WTC11 (cell line): Measurements from ENCODE around the gene CFAP91. TPM values are rescaled to one million over a fixed set of nuclear protein-coding genes. Genes with fewer than 3 reads are reported as not detected.

ENCODE experiments used
- ATAC-seq: fragments of 200-7000 bp; cut with Tn5 transposase; 2 replicates; pipeline ENCODE4 v1.10.0; 2021; ENCODE audit warnings: mild to moderate bottlenecking, moderate library complexity
- CTCF ChIA-PET: fragments of 300-600 bp; sonication (Branson Sonifier 250); formaldehyde crosslinking; loops from one replicate; lab custom pipeline; 2021; ENCODE audit warnings: antibody characterized with exemption; lab: Charles Lee
- POLR2A ChIA-PET: fragments of 350-600 bp; sonication (Branson Sonifier 250); formaldehyde crosslinking; loops from one replicate; lab custom pipeline; 2021; ENCODE audit warnings: antibody characterized with exemption; lab: Charles Lee
- DNase-seq: peaks from one replicate; pipeline ENCODE4 v3.0.0; 2021; ENCODE audit warnings: low spot score
- H3K27ac Mint-ChIP-seq: 2 replicates; pipeline ENCODE4 v1.8.0; 2021; ENCODE audit warnings: mixed read lengths
- H3K27me3 Mint-ChIP-seq: 2 replicates; pipeline ENCODE4 v1.8.0; 2021; ENCODE audit warnings: low read depth, mild to moderate bottlenecking, moderate library complexity, mixed read lengths
- H3K36me3 Mint-ChIP-seq: 2 replicates; pipeline ENCODE4 v1.8.0; 2021; ENCODE audit warnings: mixed read lengths
- H3K4me1 Mint-ChIP-seq: 2 replicates; pipeline ENCODE4 v1.8.0; 2022; ENCODE audit warnings: mixed read lengths
- H3K4me3 Mint-ChIP-seq: 2 replicates; pipeline ENCODE4 v1.8.0; 2021; ENCODE audit warnings: mild to moderate bottlenecking, moderate library complexity, mixed read lengths
- H3K9me3 Mint-ChIP-seq: 2 replicates; pipeline ENCODE4 v1.8.0; 2021; ENCODE audit warnings: mixed read lengths
- AFF4 ChIP-seq: sonication (generic); formaldehyde crosslinking; IDR thresholded peaks from 2 replicates; pipeline ENCODE4 v1.8.1; 2023; ENCODE audit warnings: mild to moderate bottlenecking, missing genetic modification reagents, borderline replicate concordance
- ATF3 ChIP-seq: sonication (generic); formaldehyde crosslinking; conservative IDR thresholded peaks from 2 replicates; pipeline ENCODE4 v1.8.1; 2022; ENCODE audit warnings: mild to moderate bottlenecking, missing genetic modification reagents
- CTCF ChIP-seq: fragments of 200-600 bp; IDR thresholded peaks from 2 replicates; pipeline ENCODE4 v1.8.0; 2022; ENCODE audit warnings: antibody characterized with exemption
- ESRRA ChIP-seq: sonication (generic); formaldehyde crosslinking; IDR thresholded peaks from 2 replicates; pipeline ENCODE4 v1.8.1; 2022; ENCODE audit warnings: mild to moderate bottlenecking, missing genetic modification reagents, borderline replicate concordance
- ETV6 ChIP-seq: sonication (generic); formaldehyde crosslinking; IDR thresholded peaks from 2 replicates; pipeline ENCODE4 v1.8.1; 2022; ENCODE audit warnings: mild to moderate bottlenecking, missing genetic modification reagents
- FOXJ3 ChIP-seq: sonication (generic); formaldehyde crosslinking; IDR thresholded peaks from 2 replicates; pipeline ENCODE4 v1.9.0; 2021; ENCODE audit warnings: missing genetic modification reagents, mild to moderate bottlenecking, borderline replicate concordance
- IRF2 ChIP-seq: sonication (generic); formaldehyde crosslinking; IDR thresholded peaks from 2 replicates; pipeline ENCODE4 v1.8.0; 2022; ENCODE audit warnings: low read depth, missing genetic modification reagents, borderline replicate concordance
- MLX ChIP-seq: sonication (generic); formaldehyde crosslinking; IDR thresholded peaks from 2 replicates; pipeline ENCODE4 v1.8.1; 2023; ENCODE audit warnings: mild to moderate bottlenecking, missing genetic modification reagents, moderate library complexity
- NFATC4 ChIP-seq: fragments of 250-450 bp; sonication (Bioruptor Pico); IDR thresholded peaks from 2 replicates; pipeline ENCODE4 v1.9.0; 2021; ENCODE audit warnings: mild to moderate bottlenecking
- NR3C1 ChIP-seq: sonication (generic); formaldehyde crosslinking; conservative IDR thresholded peaks from 2 replicates; pipeline ENCODE4 v1.8.1; 2023; ENCODE audit warnings: low read depth, mild to moderate bottlenecking, missing genetic modification reagents
- OVOL2 ChIP-seq: fragments of 250-450 bp; sonication (Bioruptor Pico); IDR thresholded peaks from 2 replicates; pipeline ENCODE4 v1.9.0; 2021; ENCODE audit warnings: mild to moderate bottlenecking, borderline replicate concordance
- PREB ChIP-seq: sonication (generic); formaldehyde crosslinking; IDR thresholded peaks from 2 replicates; pipeline ENCODE4 v1.8.1; 2022; ENCODE audit warnings: mild to moderate bottlenecking, missing genetic modification reagents, moderate library complexity, borderline replicate concordance
- RELA ChIP-seq: sonication (generic); formaldehyde crosslinking; IDR thresholded peaks from 2 replicates; pipeline ENCODE4 v1.8.1; 2022; ENCODE audit warnings: missing genetic modification reagents, mild to moderate bottlenecking, borderline replicate concordance
- SMAD3 ChIP-seq: sonication (generic); formaldehyde crosslinking; IDR thresholded peaks from 2 replicates; pipeline ENCODE4 v1.8.0; 2022; ENCODE audit warnings: missing genetic modification reagents, mild to moderate bottlenecking, borderline replicate concordance
- STAT6 ChIP-seq: sonication (generic); formaldehyde crosslinking; conservative IDR thresholded peaks from 2 replicates; pipeline ENCODE4 v1.8.1; 2023; ENCODE audit warnings: mild to moderate bottlenecking, low read depth, missing genetic modification reagents, moderate library complexity
- USF2 ChIP-seq: sonication (generic); formaldehyde crosslinking; IDR thresholded peaks from 2 replicates; pipeline ENCODE4 v1.8.1; 2023; ENCODE audit warnings: mild to moderate bottlenecking, missing genetic modification reagents, moderate library complexity
- ZMAT4 ChIP-seq: fragments of 250-450 bp; sonication (Bioruptor Pico); IDR thresholded peaks from 2 replicates; pipeline ENCODE4 v1.9.0; 2021; ENCODE audit warnings: mild to moderate bottlenecking
- ZNF263 ChIP-seq: sonication (generic); formaldehyde crosslinking; IDR thresholded peaks from 2 replicates; pipeline ENCODE4 v1.8.1; 2022; ENCODE audit warnings: low read depth, mild to moderate bottlenecking, moderate library complexity, missing genetic modification reagents
- ZNF671 ChIP-seq: fragments of 250-450 bp; sonication (Bioruptor Pico); IDR thresholded peaks from 2 replicates; pipeline ENCODE4 v1.8.0; 2021; ENCODE audit warnings: mild to moderate bottlenecking
- total RNA-seq: library from RNA; stranded (reverse); gene quantifications from 3 replicates; pipeline ENCODE4 v1.2.3, GENCODE V29; 2021

Gene CFAP91
- total RNA-seq, 1 experiment from 2014 or later = 3.5 TPM

- no peak for TF ChIP-seq NFATC4
- no peak for TF ChIP-seq CTCF
- peaks cover 10% of the 10 kb centered on the region for H3K4me1 Mint-ChIP-seq
- CTCF ChIA-PET = interaction anchor here (1.0 kb wide), 1 partner anchor 177 kb away, joined by 3 read pairs; no protein-coding TSS in a partner anchor
- H3K9me3 Mint-ChIP-seq = no peaks in the 10 kb centered on the region
- no peak for DNase-seq
- H3K27me3 Mint-ChIP-seq = no peaks in the 10 kb centered on the region
- no peaks in the 10 kb centered on the region for H3K36me3 Mint-ChIP-seq
- H3K4me3 Mint-ChIP-seq = no peak overlapping the region
- POLR2A ChIA-PET = no interaction called here
- no peak for ATAC-seq
- H3K27ac Mint-ChIP-seq = no peak overlapping the region
These were observed 48.9 kb upstream of the CFAP91 start for GRCh38 chr3:119653876-119654275.

- H3K36me3 Mint-ChIP-seq = no peaks in the 10 kb centered on the region
- H3K4me1 Mint-ChIP-seq = peaks cover 3% of the 10 kb centered on the region; the same call in 1 of the 2 replicates
- ChIA-PET POLR2A (no interaction called here), CTCF (no interaction called here)
- H3K27ac Mint-ChIP-seq = no peak overlapping the region
- H3K27me3 Mint-ChIP-seq = no peaks in the 10 kb centered on the region
- TF ChIP-seq AFF4 (no peak), USF2 (CRISPR knock-in tag) (no peak), MLX (no peak), FOXJ3 (CRISPR knock-in tag) (no peak), OVOL2 (no peak), IRF2 (CRISPR knock-in tag) (no peak), NR3C1 (CRISPR knock-in tag) (no peak), RELA (CRISPR knock-in tag) (no peak), ZMAT4 (CRISPR knock-in tag) (no peak), ZNF263 (no peak), ATF3 (CRISPR knock-in tag) (no peak), ETV6 (CRISPR knock-in tag) (no peak), ZNF671 (CRISPR knock-in tag) (no peak), STAT6 (CRISPR knock-in tag) (no peak), ESRRA (no peak), PREB (CRISPR knock-in tag) (no peak), SMAD3 (no peak)
- no peaks in the 10 kb centered on the region for H3K9me3 Mint-ChIP-seq
- DNase-seq (no peak), ATAC-seq (no peak)
- H3K4me3 Mint-ChIP-seq = no peak overlapping the region
These were observed 44.7 kb upstream of the CFAP91 start for GRCh38 chr3:119657887-119658702.
